HL-60/S4 treated with retinoic acid at 250 ng/mL for 4 days and 3 days (cell line): ENCODE data around the gene GIMAP7.

ENCODE experiments used
- in situ Hi-C: fragments of 300-500 bp; cut with MboI; formaldehyde crosslinking; loops from 2 replicates; pipeline ENCODE4 v1.7.0; 2022; ENCODE audit warnings: low sequenced_read_pairs

The GIMAP7 gene

GRCh38 chr7:150568714-150569113 is 54.0 kb downstream of the GIMAP7 start:
- in situ Hi-C loops, result no loop called here

GRCh38 chr7:150569245-150569955 is 54.7 kb downstream of the GIMAP7 start:
- in situ Hi-C loops, result no loop called here
